ENCODE results near the gene TXLNA.

The TXLNA gene

DNA sequence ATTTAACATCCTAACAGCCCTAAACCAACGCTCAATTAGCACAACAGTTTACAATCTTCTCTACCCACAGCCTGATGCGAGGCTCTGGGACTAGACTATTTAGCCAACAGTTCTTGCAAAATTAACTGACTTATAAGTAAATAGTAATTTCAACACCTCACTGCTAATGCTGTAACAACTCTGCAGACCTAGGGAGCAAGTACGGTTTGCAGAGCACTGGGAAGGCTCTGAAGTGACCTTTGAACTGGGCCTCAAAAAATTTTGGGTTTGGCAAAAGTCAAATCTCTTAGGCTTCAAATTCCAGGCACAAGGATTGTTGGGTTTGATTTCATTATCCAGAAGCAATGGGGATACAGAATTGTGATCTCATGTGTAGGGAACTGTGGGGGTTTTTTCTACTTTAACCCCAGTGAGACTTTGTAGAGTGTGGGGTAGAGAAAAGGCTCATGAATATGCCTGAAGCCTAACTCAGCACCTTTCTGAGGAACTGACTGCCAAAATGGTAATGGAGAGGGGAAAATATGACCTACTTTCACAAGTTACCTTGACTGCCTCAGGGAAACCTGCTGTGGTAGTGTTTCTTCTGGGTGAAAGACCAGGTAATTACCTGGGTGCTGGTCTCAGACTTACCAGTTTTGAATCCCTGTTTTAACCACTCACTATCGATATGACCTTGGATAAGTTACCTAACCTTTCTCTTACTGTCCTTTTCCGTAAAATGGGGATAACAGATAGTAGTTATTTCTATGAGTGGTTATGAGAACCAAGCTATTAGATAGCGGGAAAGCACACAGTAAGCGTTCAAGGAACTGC, 889 bp upstream of the TXLNA start:
- no peak for TF ChIP-seq ZNF274 (IDR thresholded peaks at IDR 0.05; ENCODE audit: low read depth, low read length)
- H3K4me3 ChIP-seq (ENCODE audit: low read length), result peak overlapping the region; percentile 54; the same call in 1 of the 2 replicates

DNA sequence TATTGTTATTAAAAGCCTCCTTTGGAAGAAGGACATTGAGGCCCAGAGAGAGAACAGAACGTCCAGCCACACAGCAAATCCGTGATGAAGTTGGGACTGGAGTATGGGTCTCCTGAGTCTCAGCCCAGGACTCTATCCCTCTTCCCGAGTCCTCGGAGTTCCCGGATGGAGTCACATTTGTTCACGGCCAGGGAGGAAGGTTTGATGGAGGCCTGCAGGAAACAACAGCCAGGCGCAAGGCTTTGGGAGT, 357 bp upstream of the TXLNA start:
- peak overlapping the region; percentile 54; the same call in 1 of the 2 replicates for H3K4me3 ChIP-seq (ENCODE audit: low read length)
- no peak for TF ChIP-seq ZNF274 (IDR thresholded peaks at IDR 0.05; ENCODE audit: low read depth, low read length)

DNA sequence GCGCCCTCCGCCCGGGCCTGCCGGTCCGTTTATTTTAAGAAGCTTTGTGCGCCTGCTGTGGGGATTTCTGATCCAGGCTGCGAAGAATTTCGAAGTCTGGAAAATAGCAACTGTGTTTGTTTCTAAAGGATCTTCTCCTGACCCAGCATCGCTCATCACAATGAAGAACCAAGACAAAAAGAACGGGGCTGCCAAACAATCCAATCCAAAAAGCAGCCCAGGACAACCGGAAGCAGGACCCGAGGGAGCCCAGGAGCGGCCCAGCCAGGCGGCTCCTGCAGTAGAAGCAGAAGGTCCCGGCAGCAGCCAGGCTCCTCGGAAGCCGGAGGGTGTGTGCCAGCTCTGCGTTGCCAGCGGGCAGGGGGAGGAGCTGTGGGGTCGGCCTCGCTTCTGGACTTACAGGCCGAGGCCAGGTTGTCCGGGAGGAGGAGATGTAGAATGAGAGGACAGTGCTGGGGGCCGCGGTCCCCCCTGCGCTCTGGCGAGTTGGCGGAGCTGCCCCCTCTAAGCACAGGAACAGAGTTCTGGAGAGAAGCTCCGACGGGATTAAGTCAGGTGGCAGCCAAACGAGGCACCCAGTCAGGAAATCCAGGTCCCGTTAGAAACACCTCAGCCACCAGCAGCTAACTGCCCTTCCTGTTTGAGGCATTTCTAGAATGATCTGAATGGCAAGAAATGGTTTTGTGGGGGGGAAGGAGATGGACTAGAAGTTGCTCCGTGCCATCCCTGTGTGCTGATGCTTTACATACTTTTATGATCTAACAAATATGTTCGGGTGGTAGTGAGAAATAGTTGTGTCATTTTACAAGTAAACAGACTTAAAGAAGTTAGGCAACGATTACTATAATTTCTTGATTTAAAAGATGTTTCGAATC, 948 bp downstream of the TXLNA start:
- TF ChIP-seq ZNF274 (IDR thresholded peaks at IDR 0.05; ENCODE audit: low read depth, low read length), result no peak
- peak overlapping the region; percentile 95 for H3K4me3 ChIP-seq (ENCODE audit: low read length)

DNA sequence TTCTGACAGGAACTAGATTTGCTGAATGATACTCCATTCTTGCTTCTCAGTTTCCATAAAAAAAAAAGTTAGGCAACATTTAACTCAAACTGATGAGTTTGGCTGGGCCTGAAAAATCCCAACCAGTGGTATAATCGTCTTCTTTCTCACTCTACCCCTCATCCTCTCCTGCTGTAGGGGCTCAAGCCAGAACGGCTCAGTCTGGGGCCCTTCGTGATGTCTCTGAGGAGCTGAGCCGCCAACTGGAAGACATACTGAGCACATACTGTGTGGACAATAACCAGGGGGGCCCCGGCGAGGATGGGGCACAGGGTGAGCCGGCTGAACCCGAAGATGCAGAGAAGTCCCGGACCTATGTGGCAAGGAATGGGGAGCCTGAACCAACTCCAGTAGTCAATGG, 1.6 kb downstream of the TXLNA start:
- no peak for TF ChIP-seq ZNF274 (IDR thresholded peaks at IDR 0.05; ENCODE audit: low read depth, low read length)
- H3K4me3 ChIP-seq (ENCODE audit: low read length), result peak overlapping the region; percentile 95

DNA sequence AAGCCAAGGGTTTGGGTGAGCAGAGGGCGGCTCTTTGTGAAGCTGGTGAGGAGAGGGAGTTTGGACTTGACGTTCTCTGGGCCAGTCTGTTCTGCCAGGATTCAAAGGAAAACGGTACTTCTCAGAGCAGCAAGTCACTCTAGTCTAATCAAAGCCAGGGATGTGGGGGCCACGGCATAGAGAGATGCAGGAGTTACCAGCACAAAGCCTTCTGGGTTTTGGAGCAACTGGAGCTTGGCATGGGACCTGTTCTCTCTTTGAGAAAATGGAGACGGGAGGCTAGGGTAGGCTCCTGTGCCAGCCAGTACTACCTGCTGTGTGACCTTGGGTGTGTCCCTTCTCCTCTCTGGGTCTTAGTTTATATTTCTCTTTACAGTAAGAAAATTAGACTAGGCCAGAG, 2.1 kb downstream of the TXLNA start:
- TF ChIP-seq ZNF274 (IDR thresholded peaks at IDR 0.05; ENCODE audit: low read depth, low read length), result no peak
- H3K4me3 ChIP-seq (ENCODE audit: low read length), result peak overlapping the region; percentile 95; the same call in 1 of the 2 replicates

GRCh38 chr1:32182060-32182459, 2.6 kb downstream of the TXLNA start:
- TF ChIP-seq ZNF274 (IDR thresholded peaks at IDR 0.05; ENCODE audit: low read depth, low read length), result no peak
- peak overlapping the region; percentile 95; the same call in 1 of the 2 replicates for H3K4me3 ChIP-seq (ENCODE audit: low read length)

GRCh38 chr1:32184650-32185049, 5.2 kb downstream of the TXLNA start:
- no peak overlapping the region for H3K4me3 ChIP-seq (ENCODE audit: low read length)
- no peak for TF ChIP-seq ZNF274 (IDR thresholded peaks at IDR 0.05; ENCODE audit: low read depth, low read length)

GRCh38 chr1:32186077-32186476, 6.6 kb downstream of the TXLNA start:
- no peak for TF ChIP-seq ZNF274 (IDR thresholded peaks at IDR 0.05; ENCODE audit: low read depth, low read length)
- no peak overlapping the region for H3K4me3 ChIP-seq (ENCODE audit: low read length)

- no peak for TF ChIP-seq ZNF274 (IDR thresholded peaks at IDR 0.05; ENCODE audit: low read depth, low read length)
Observed at GRCh38 chr1:32186491-32186890, 7.0 kb downstream of the TXLNA start.

GRCh38 chr1:32187850-32188249, 8.4 kb downstream of the TXLNA start:
- no peak for TF ChIP-seq ZNF274 (IDR thresholded peaks at IDR 0.05; ENCODE audit: low read depth, low read length)
- H3K4me3 ChIP-seq (ENCODE audit: low read length), result no peak overlapping the region

More at GRCh38 chr1:32186491-32186890, 7.0 kb downstream of the TXLNA start:
- H3K4me3 ChIP-seq (ENCODE audit: low read length), result no peak overlapping the region

- no peak overlapping the region for H3K4me3 ChIP-seq (ENCODE audit: low read length)
- TF ChIP-seq ZNF274 (IDR thresholded peaks at IDR 0.05; ENCODE audit: low read depth, low read length), result no peak
Observed at GRCh38 chr1:32192220-32192948, 12.9 kb downstream of the TXLNA start.

DNA sequence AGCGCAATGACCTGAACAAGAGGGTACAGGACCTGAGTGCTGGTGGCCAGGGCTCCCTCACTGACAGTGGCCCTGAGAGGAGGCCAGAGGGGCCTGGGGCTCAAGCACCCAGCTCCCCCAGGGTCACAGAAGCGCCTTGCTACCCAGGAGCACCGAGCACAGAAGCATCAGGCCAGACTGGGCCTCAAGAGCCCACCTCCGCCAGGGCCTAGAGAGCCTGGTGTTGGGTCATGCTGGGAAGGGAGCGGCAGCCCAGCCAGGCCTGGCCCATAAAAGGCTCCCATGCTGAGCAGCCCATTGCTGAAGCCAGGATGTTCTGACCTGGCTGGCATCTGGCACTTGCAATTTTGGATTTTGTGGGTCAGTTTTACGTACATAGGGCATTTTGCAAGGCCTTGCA, 15.5 kb downstream of the TXLNA start:
- no peak for TF ChIP-seq ZNF274 (IDR thresholded peaks at IDR 0.05; ENCODE audit: low read depth, low read length)

DNA sequence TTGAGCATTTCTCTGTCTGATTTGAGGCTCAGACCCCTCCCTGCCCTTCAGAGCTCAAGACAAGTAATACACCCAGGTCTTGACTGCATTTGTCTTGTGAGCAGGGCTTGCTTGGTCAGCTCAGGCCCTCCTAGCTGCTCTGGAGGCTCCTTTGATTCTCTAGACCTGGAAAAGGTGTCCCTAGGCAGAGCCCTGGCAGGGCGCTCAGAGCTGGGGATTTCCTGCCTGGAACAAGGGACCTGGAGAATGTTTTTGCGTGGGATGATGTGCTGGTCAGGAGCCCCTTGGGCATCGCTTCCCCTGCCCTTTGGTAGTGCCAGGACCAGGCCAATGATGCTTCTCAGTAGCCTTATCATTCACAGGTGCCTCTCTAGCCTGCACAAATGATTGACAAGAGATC, 16.1 kb downstream of the TXLNA start:
- no peak overlapping the region for H3K4me3 ChIP-seq (ENCODE audit: low read length)
- TF ChIP-seq ZNF274 (IDR thresholded peaks at IDR 0.05; ENCODE audit: low read depth, low read length), result no peak

More for the DNA sequence above, 15.5 kb downstream of the TXLNA start:
- H3K4me3 ChIP-seq (ENCODE audit: low read length), result no peak overlapping the region

All from GM08714 (cell line).